DMS153 treated with DMSO at 0.1 percent for 48 hours (cell line): Measurements from ENCODE around the gene TREML2.

Source experiments
- DNase-seq: peaks from one replicate; lab custom pipeline; 2025; ENCODE audit not compliant: unreplicated experiment; lab: John Stamatoyannopoulos, UW

The TREML2 gene

DNA sequence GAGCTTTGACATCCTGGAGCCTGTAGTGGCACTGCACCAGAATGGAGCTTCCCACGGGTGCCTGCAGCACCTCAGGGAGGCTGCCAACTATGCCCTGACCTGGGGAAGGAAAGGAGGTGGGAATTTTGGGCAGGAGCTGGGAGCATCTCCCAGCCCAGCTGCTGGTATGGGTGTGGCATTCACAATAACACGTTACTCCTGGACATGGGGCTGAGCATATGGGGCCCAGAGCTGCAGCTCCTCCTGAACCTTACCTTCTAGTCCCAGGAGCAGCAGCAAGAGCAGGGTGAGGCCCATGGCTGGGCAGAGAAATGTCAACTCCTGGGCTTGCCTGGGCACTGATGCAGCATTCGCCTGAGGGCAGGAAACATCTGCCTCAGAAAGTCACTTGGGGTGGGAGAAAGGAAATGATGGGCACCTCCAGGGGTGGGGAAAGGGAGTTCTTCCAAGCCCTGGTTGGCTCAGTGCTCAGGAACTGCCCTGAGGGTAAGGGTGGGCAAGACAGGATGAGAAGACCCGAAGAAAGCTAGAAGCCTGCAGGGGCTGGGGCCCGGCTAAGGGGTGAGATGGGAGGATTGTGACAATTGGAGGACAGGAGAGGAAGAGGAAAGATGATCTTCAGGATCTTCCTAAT lies 46.8 kb downstream of the TREML2 start, which contains the start of gene TREML1:
Gene TREML1, minus strand, starts transcription at position 356 of the 634 bp plus-strand sequence. Its CDS starts 59 bp downstream, at position 297.
- DNase-seq = no peak

DNA sequence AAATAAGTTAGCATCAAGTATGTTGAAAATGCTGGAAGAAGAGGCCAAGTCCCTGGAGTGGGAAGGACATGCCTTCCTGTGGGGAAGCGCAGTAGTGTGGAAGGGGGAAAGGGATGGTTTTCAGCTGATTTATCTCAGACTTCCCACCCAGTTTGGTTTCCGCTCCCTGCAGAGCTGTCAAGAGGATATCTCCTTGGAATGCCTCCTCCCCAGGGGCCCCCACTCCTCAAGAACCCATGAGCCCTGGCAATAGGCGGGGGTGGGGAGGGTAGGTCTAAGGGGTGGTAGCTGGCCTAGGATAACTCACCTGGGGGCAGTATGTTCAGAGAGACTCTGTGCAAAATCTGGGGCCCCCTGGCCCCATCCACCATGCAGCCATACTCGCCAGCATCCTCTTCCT lies 47.5 kb downstream of the TREML2 start:
- no peak for DNase-seq

DNA sequence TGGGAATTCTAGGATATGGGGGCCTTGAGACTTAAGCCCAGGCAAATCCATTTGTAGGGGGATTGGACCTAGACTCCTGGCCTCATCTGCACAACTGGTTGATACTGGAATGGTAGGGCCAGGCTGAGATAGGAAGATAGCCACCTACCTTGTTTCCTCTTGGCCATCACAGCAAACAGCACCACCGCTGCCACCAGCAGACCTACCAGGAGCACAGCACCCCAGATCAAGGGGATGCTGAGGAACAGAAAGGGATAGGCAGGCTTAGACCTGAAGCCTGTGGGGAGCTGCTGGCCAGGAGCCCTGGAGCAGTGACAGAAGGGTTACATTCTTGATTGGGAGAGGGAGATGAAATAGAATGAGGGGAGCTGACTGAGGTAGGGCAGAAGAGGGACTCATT lies 50.3 kb downstream of the TREML2 start:
- DNase-seq = no peak

DNA sequence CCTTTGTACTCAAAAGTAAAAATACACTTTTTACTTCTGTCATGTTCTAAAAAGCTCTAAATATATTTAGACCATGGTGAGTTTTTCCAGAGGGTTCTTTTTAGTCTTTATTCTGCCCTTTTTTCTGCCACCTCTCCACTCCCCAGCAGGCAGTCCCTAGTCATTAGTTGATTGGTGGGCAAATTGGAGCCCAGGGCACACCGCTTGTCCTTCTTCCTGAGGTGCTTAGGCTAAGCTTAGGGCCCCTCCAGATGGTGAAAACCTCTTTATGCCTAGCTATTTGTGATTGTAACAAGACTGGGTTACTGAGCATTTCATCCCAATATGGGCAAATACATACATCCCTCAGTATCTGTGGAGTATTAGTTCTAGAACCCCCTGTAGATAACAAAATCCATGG lies 53.0 kb downstream of the TREML2 start:
- DNase-seq = no peak
